GM10266 (cell line): ENCODE measurements around the gene SPA17.

Experiments used
- DNase-seq: peaks from one replicate; pipeline ENCODE4 v3.0.0; 2012; ENCODE audit errors: extremely low spot score
- TF ChIP-seq, protein P1 (sequence below): IDR thresholded peaks from 2 replicates; pipeline ENCODE4 v1.5.1; 2012; ENCODE audit warnings: mild to moderate bottlenecking, low read depth; ENCODE audit not compliant: control insufficient read depth, insufficient read depth; ENCODE audit errors: missing control alignments

Gene SPA17

DNA sequence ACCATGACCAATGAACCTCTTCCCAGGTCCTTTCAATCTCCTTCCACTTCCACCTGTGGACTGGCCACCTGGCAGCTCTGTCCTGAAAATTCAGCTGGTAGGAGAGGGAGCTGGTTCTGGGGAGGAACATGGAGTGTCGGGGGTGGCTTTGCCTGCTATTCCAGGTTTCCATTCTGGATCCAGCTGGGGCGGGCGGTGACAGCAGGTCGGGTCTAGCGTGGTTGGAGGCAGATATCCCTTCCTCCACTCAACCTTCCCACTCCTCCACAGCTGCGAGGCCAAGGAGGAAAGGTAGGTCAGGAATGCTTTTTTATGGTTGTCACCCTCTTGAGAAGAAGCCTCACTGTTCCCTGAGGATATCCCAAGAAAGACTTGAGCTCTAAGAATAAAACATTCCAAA is 69.3 kb downstream of the SPA17 start:
- TF ChIP-seq, protein P1, sequence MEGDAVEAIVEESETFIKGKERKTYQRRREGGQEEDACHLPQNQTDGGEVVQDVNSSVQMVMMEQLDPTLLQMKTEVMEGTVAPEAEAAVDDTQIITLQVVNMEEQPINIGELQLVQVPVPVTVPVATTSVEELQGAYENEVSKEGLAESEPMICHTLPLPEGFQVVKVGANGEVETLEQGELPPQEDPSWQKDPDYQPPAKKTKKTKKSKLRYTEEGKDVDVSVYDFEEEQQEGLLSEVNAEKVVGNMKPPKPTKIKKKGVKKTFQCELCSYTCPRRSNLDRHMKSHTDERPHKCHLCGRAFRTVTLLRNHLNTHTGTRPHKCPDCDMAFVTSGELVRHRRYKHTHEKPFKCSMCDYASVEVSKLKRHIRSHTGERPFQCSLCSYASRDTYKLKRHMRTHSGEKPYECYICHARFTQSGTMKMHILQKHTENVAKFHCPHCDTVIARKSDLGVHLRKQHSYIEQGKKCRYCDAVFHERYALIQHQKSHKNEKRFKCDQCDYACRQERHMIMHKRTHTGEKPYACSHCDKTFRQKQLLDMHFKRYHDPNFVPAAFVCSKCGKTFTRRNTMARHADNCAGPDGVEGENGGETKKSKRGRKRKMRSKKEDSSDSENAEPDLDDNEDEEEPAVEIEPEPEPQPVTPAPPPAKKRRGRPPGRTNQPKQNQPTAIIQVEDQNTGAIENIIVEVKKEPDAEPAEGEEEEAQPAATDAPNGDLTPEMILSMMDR: no peak
- no peak for DNase-seq

DNA sequence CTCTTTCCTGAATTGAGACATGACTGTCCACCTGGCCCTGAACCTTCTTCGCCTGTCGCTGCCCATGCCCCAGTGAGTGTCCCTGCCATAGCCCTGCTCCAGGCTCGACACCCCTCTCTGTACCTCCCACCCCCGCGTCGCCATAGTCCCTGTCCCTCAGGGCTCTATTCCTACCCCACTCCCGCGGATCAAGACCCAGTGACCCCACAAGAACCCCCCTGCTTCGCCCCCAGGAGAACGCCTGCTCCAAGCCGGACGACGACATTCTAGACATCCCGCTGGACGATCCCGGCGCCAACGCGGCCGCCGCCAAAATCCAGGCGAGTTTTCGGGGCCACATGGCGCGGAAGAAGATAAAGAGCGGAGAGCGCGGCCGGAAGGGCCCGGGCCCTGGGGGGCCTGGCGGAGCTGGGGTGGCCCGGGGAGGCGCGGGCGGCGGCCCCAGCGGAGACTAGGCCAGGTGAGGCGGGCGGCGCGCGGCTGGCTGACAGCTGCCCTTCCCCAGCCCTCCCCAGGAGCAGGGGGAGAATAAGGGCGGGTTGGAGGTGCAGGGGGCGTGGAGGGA is 71.6 kb downstream of the SPA17 start:
- TF ChIP-seq, protein P1: no peak
- no peak for DNase-seq

DNA sequence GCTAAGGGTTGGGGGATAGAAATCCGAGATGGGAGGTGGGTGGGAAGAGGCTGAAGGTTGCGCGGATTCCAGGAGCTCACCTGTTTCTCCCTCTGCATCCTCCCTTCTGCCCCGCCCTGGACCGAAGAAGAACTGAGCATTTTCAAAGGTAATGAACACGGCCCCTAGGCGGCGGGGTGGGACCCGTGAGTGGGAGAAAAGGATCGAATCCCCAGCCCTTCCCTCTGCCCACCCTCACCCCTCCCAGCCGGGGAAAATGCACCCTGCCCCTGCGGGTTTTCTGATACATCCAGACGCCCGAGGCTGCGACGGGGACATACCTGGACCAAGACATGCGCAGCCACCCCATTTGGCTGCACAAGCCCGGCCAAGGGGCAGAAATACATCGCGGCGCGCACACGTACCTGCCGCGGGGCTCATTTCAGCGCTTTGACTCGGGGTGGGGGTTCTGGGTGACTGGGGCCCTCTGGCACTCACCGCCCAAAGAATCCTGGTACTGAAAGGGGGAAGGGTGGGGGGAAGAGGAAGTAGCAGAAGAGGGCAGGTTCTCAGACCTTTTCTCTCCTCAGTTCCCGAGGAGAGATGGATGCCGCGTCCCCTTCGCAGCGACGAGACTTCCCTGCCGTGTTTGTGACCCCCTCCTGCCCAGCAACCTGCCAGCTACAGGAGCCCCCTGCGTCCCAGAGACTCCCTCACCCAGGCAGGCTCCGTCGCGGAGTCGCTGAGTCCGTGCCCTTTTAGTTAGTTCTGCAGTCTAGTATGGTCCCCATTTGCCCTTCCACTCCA is 72.3 kb downstream of the SPA17 start:
- peak; percentile 79 for DNase-seq
- TF ChIP-seq, protein P1: peak; percentile 50

DNA sequence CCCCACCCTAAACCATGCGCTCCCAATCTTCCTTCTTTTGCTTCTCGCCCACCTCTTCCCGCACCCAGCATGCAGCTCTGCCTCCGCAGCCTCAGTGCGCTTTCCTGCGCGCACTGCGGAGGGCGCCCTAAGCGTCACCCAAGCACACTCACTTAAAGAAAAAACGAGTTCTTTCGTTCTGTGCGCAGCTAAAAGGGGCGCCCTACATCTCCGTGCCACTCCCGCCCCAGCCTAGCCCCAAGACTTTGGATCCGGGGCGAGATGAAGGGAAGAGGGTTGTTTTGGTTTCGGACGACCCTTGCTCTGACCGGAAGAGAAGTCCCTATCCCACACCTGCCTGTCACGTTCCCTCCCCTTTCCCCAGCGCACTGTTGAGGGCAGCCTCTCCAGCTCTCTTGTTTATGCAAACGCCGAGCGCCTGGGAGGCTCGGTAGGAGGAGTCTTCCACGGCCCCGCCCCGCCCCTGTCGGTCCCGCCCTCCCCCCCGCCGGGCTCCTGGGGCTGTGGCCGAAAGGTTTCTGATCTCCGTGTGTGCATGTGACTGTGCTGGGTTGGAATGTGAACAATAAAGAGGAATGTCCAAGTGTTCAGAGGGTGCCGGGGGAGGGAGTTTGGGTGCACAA is 73.0 kb downstream of the SPA17 start:
- TF ChIP-seq, protein P1: peak; percentile 86
- peak; percentile 95 for DNase-seq
